ENCODE measurements around the gene DUSP14. TPM values are rescaled to one million over a fixed set of nuclear protein-coding genes. Genes with fewer than 3 reads are reported as not detected.

Gene DUSP14
- total RNA-seq, 1 donor from 2014 or later, result 16.0 TPM

DNA sequence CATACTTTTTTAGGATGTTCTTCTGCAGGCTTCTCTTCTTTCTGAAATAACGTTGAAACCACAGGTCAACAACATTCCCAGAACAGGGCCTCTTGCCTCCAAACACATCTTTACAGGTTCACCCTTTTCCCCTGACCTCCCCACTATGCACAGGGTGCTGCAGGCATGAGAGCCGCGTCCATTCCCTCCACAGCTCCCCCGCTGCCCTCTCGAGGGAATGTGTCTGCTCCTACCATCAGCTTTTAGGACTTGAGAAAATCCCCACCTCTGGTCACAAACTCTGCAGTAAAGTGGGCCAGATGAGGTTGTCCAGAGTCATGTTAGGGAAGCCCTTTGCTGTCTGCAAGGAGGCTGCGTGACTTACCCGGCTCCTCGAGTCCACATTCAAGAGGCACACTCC, 30.5 kb downstream of the DUSP14 start:
- peaks cover 21% of the 10 kb centered on the region for H3K36me3 Mint-ChIP-seq
- no peaks in the 10 kb centered on the region for H3K9me3 Mint-ChIP-seq
- no peaks in the 10 kb centered on the region for H3K27me3 Mint-ChIP-seq
- peaks cover 4% of the 10 kb centered on the region for H3K4me1 Mint-ChIP-seq (ENCODE audit: unreplicated experiment)
- no peak overlapping the region for H3K4me3 Mint-ChIP-seq
- DNase-seq (ENCODE audit: extremely low spot score, unreplicated experiment), result no peak
- TF ChIP-seq, protein P1, sequence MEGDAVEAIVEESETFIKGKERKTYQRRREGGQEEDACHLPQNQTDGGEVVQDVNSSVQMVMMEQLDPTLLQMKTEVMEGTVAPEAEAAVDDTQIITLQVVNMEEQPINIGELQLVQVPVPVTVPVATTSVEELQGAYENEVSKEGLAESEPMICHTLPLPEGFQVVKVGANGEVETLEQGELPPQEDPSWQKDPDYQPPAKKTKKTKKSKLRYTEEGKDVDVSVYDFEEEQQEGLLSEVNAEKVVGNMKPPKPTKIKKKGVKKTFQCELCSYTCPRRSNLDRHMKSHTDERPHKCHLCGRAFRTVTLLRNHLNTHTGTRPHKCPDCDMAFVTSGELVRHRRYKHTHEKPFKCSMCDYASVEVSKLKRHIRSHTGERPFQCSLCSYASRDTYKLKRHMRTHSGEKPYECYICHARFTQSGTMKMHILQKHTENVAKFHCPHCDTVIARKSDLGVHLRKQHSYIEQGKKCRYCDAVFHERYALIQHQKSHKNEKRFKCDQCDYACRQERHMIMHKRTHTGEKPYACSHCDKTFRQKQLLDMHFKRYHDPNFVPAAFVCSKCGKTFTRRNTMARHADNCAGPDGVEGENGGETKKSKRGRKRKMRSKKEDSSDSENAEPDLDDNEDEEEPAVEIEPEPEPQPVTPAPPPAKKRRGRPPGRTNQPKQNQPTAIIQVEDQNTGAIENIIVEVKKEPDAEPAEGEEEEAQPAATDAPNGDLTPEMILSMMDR (conservative IDR thresholded peaks at IDR 0.05), result no peak
- H3K27ac Mint-ChIP-seq, result no peak overlapping the region

DNA sequence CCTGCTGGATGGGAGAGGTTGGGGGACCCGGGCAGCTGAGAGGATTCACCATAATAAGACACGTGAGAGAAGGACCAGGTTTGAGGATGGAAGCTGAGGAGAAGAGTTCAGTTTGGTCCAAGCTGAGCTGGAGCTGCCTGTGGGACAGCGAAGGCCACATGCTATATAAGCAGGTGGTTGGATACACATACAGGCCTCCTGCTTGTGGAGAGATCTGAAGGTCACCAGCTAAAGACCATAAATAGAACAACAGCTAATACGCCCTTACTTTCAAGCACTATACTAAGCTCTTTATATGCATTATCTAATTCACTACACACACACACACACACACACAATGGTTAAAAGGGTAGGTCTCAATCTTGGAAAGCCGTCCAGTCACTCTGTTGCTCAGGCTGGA, 32.1 kb downstream of the DUSP14 start:
- TF ChIP-seq, protein P1 (conservative IDR thresholded peaks at IDR 0.05), result no peak
- Mint-ChIP-seq H3K36me3 (peaks cover 21% of the 10 kb centered on the region), H3K9me3 (no peaks in the 10 kb centered on the region), H3K27ac (no peak overlapping the region), H3K27me3 (no peaks in the 10 kb centered on the region), H3K4me1 (ENCODE audit: unreplicated experiment) (peaks cover 4% of the 10 kb centered on the region), H3K4me3 (no peak overlapping the region)
- DNase-seq (ENCODE audit: extremely low spot score, unreplicated experiment), result no peak

DNA sequence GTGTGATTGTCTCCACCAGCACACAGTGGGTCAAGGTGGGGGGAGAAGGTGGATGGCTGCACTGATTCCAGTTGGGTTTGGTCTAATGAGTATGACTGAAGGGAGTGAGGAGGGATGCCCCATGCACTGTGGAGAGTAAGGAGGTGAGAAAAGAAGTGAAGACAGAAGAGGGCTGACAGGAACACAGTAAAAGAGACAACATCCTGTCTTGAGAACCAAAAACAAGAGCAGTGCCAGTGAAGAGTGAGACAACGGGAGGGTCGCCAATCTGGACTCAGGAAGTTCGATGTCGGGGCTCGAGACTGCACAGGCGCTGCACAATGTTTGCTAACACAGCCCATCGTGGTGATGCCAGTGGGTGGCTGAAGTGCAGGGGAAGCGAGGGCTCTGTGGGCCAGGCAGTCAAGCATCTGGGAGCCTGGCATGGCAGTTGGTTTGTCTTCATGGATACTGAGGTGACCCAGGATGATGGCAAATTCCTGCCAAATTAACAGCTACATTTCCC, 34.1 kb downstream of the DUSP14 start:
- peaks cover 10% of the 10 kb centered on the region for H3K36me3 Mint-ChIP-seq

DNA sequence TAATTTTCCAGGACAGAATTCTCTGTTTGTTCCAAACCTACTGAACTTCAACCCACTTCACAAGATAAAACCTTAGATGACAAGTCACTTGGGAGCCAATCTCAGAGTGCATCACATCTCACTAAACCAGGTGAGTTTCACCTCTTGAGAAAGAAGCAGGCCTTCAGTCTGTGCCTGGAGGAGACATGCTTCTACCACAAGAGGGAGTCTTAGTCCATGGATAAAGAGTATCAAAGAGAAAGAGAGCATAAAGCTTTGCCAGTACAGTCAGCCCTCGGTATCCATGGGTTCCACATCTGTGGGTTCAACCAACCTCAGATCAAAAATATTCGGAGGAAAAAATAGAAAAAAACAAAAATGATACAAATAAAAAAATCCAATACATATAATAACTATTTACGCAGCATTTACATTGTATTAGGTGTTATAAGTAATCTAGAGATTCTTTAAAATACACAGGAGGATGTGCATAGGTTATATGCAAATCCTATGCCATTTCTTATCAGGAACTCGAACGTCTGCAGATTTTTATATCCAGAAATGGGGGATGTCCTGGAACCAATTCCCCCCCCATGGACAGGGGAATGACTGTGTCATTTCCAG, 37.7 kb downstream of the DUSP14 start:
- Mint-ChIP-seq H3K36me3 (peaks cover 15% of the 10 kb centered on the region), H3K4me1 (ENCODE audit: unreplicated experiment) (no peaks in the 10 kb centered on the region), H3K27me3 (no peaks in the 10 kb centered on the region), H3K27ac (no peak overlapping the region), H3K4me3 (no peak overlapping the region), H3K9me3 (no peaks in the 10 kb centered on the region)
- no peak for DNase-seq (ENCODE audit: extremely low spot score, unreplicated experiment)
- TF ChIP-seq, protein P1 (conservative IDR thresholded peaks at IDR 0.05), result peak; percentile 80

More for the DNA sequence above, 34.1 kb downstream of the DUSP14 start:
- H3K27ac Mint-ChIP-seq, result no peak overlapping the region
- no peak for DNase-seq (ENCODE audit: extremely low spot score, unreplicated experiment)
- H3K4me1 Mint-ChIP-seq (ENCODE audit: unreplicated experiment), result peaks cover 4% of the 10 kb centered on the region
- H3K9me3 Mint-ChIP-seq, result no peaks in the 10 kb centered on the region
- no peak overlapping the region for H3K4me3 Mint-ChIP-seq
- H3K27me3 Mint-ChIP-seq, result no peaks in the 10 kb centered on the region
- TF ChIP-seq, protein P1 (conservative IDR thresholded peaks at IDR 0.05), result no peak

DNA sequence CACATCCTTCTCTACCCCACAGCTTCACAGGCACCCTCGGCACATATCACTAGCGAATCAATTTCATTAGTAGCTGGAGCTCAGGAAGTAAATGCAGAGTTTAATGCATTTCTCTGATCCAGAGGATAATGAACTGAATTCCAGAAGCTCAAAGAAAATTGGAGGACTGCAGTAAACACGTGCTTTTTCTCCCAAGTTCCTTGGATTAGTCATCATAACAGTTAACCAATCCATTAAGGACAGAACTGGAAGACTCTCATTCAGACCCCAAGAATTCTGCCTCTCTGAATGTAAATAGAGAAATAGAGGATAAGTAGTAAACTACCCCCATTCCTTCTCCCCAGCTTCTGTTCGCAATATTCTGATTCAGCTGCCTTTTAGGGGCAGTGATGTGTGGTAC, 40.7 kb downstream of the DUSP14 start:
- H3K4me3 Mint-ChIP-seq, result no peak overlapping the region

More for the DNA sequence above, 40.7 kb downstream of the DUSP14 start:
- Mint-ChIP-seq H3K27me3 (no peaks in the 10 kb centered on the region), H3K27ac (no peak overlapping the region), H3K36me3 (peaks cover 12% of the 10 kb centered on the region), H3K9me3 (no peaks in the 10 kb centered on the region), H3K4me1 (ENCODE audit: unreplicated experiment) (no peaks in the 10 kb centered on the region)
- TF ChIP-seq, protein P1 (conservative IDR thresholded peaks at IDR 0.05), result no peak
- no peak for DNase-seq (ENCODE audit: extremely low spot score, unreplicated experiment)
